Activated naive CD4-positive, alpha-beta T cell (primary cell): Measurements from ENCODE around the gene NFATC1.
"Not testable (repeated sequence)": the region's sequence is repeated elsewhere in the genome, so short reads cannot be mapped to it uniquely, and the experiment has no call there.

ENCODE experiments used
- DNase-seq, 4 experiments: peaks; one replicate each; lab custom pipeline; 2025; lab: John Stamatoyannopoulos, UW

NFATC1 gene

GRCh38 chr18:79490626-79491041, 94.9 kb downstream of the NFATC1 start:
- no peak for DNase-seq

GRCh38 chr18:79491081-79491551, 95.4 kb downstream of the NFATC1 start:
- no peak for DNase-seq

GRCh38 chr18:79493211-79493800, 97.6 kb downstream of the NFATC1 start:
- no peak for DNase-seq

- no peak for DNase-seq
These were observed 98.1 kb downstream of the NFATC1 start for GRCh38 chr18:79493801-79494211.

- no peak for DNase-seq
These were observed 99.2 kb downstream of the NFATC1 start for GRCh38 chr18:79494936-79495335.

- DNase-seq: no peak
These were observed 99.9 kb downstream of the NFATC1 start for GRCh38 chr18:79495591-79496071.

- DNase-seq: no peak
These were observed 100.7 kb downstream of the NFATC1 start for GRCh38 chr18:79496237-79496977.

GRCh38 chr18:79496978-79497637, 101.4 kb downstream of the NFATC1 start:
- no peak for DNase-seq

- no peak for DNase-seq
These were observed 101.9 kb downstream of the NFATC1 start for GRCh38 chr18:79497638-79498081.

GRCh38 chr18:79498662-79499061, 102.9 kb downstream of the NFATC1 start:
- DNase-seq: no peak

GRCh38 chr18:79501006-79501405, 105.3 kb downstream of the NFATC1 start:
- no peak for DNase-seq

GRCh38 chr18:79502782-79503181, 107.1 kb downstream of the NFATC1 start:
- no peak for DNase-seq

GRCh38 chr18:79503406-79503805, 107.7 kb downstream of the NFATC1 start:
- DNase-seq: no peak

- no peak for DNase-seq
These were observed 108.3 kb downstream of the NFATC1 start for GRCh38 chr18:79504034-79504433.

GRCh38 chr18:79504495-79504894, 108.8 kb downstream of the NFATC1 start:
- not testable (repeated sequence) for DNase-seq

- DNase-seq: not testable (repeated sequence)
These were observed 109.7 kb downstream of the NFATC1 start for GRCh38 chr18:79505465-79505864.

GRCh38 chr18:79506191-79507075, 110.7 kb downstream of the NFATC1 start:
- no peak for DNase-seq

- DNase-seq: no peak
These were observed 111.4 kb downstream of the NFATC1 start for GRCh38 chr18:79507076-79507545.

GRCh38 chr18:79507546-79508480, 112.1 kb downstream of the NFATC1 start:
- DNase-seq: no peak
